ENCODE measurements around the gene COX19. TPM values are rescaled to one million over a fixed set of nuclear protein-coding genes. Genes with fewer than 3 reads are reported as not detected.

Gene COX19
- total RNA-seq, 1 experiment from 2014 or later, result 18.8 TPM

DNA sequence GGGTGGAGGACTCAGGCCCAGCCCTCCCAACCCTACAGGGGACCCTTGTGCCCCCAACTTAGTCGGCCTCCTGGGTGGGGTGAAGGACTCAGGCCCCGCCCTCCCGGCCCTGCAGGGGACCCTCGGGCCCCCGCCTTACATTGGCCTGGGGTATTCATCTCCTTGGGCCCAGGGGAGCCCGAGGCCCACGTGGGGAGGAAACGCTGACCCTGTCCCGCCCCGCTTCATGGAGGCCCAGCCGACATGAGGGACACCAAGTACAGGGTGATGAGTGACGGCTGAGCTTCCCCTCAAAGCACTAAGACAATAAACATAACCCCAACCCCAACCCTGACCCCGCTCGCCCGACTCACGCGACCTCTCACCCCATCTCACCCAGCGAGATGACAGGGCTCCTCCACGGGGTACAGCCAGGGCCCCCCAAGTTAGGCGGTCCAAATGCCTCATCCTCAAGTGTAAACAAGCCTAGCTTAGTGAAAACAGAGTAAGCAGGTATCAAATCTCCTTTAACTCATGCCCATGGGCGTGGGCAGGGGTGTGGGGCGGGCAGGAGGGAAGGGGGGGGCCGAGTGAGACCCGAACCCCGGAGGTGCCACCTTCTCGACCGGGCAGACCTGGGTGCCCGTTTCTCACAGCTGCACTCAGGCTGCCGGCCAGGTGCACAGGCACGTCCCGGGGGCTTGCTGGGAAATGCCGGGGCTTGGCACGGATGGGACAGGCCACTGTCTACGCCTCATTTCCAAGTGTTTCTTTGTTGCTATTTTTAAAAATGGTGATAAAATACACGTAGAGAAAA lies 15.8 kb upstream of the COX19 start:
- no peak for TF ChIP-seq EZH2 (IDR thresholded peaks at IDR 0.05; ENCODE audit: borderline replicate concordance, low read depth, low read length, poor library complexity, severe bottlenecking)
- TF ChIP-seq, protein P1, sequence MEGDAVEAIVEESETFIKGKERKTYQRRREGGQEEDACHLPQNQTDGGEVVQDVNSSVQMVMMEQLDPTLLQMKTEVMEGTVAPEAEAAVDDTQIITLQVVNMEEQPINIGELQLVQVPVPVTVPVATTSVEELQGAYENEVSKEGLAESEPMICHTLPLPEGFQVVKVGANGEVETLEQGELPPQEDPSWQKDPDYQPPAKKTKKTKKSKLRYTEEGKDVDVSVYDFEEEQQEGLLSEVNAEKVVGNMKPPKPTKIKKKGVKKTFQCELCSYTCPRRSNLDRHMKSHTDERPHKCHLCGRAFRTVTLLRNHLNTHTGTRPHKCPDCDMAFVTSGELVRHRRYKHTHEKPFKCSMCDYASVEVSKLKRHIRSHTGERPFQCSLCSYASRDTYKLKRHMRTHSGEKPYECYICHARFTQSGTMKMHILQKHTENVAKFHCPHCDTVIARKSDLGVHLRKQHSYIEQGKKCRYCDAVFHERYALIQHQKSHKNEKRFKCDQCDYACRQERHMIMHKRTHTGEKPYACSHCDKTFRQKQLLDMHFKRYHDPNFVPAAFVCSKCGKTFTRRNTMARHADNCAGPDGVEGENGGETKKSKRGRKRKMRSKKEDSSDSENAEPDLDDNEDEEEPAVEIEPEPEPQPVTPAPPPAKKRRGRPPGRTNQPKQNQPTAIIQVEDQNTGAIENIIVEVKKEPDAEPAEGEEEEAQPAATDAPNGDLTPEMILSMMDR (conservative IDR thresholded peaks at IDR 0.05; ENCODE audit: low read depth, low read length), result no peak
- BruUV-seq (replicated peaks), result no TSS peak
- H3K27me3 ChIP-seq (replicated peaks; ENCODE audit: insufficient read depth, low read depth, low read length, poor library complexity), result no peaks in the 10 kb centered on the region
- intact Hi-C loops (cut with micrococcal nuclease; ENCODE audit: unreplicated experiment), result loop anchor here (5.0 kb wide), 1 partner anchor 441 kb away; no protein-coding TSS in a partner anchor
- no peak for DNase-seq (ENCODE audit: low spot score)
- no peak overlapping the region for H3K27ac ChIP-seq (ENCODE audit: low read depth, low read length, poor library complexity, severe bottlenecking)
- H3K9me3 ChIP-seq (ENCODE audit: low read depth, low read length, poor library complexity, severe bottlenecking), result no peaks in the 10 kb centered on the region
- ChIA-PET CTCF (interaction anchor here (4.0 kb wide), 1 partner anchor 75 kb away, joined by 42 read pairs; no protein-coding TSS in a partner anchor), POLR2A (ENCODE audit: low non-redundant PET) (no interaction called here)
- no peak overlapping the region for H3K4me3 ChIP-seq (ENCODE audit: low read depth, low read length, poor library complexity, severe bottlenecking)
- H3K36me3 ChIP-seq (ENCODE audit: insufficient read depth, low read length, poor library complexity, severe bottlenecking), result no peaks in the 10 kb centered on the region
- H3K4me1 ChIP-seq (ENCODE audit: insufficient read depth, low read length, poor library complexity, severe bottlenecking), result no peaks in the 10 kb centered on the region

DNA sequence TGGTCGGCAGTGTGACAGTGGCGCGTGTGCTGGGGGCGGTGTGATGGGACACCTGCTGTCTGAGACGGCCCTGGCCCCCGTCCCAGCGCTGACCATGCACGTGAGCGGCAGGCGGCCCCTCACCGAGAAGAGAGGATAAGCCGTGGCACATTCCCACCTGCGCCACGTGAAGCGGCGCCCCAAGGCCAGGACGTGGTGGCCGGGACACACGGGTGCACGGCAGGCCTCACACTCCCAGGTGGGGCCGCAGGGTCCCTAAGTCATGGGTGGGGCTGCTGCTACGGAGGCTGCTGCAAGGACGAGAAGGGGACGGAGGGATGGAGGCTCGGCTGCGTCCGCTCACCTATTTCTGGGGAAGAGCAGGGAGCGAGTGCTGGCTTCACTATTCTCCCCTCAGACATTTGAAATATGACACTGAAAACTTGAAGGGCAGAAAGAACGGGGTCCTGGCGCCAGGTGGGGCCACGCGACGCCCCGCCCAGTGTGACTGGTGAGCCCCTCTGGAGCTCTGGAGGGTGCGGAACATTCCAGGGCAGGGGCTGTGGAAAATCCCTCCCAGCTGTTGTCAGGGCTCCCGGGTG lies 15.1 kb upstream of the COX19 start:
- Histone ChIP-seq H3K9me3 (ENCODE audit: low read depth, low read length, poor library complexity, severe bottlenecking) (no peaks in the 10 kb centered on the region), H3K27me3 (replicated peaks; ENCODE audit: insufficient read depth, low read depth, low read length, poor library complexity) (no peaks in the 10 kb centered on the region), H3K27ac (ENCODE audit: low read depth, low read length, poor library complexity, severe bottlenecking) (no peak overlapping the region), H3K4me1 (ENCODE audit: insufficient read depth, low read length, poor library complexity, severe bottlenecking) (no peaks in the 10 kb centered on the region), H3K4me3 (ENCODE audit: low read depth, low read length, poor library complexity, severe bottlenecking) (no peak overlapping the region), H3K36me3 (ENCODE audit: insufficient read depth, low read length, poor library complexity, severe bottlenecking) (no peaks in the 10 kb centered on the region)
- no TSS peak for BruUV-seq (replicated peaks)
- intact Hi-C loops (cut with micrococcal nuclease; ENCODE audit: unreplicated experiment), result loop anchor here (5.0 kb wide), 1 partner anchor 442 kb away; no protein-coding TSS in a partner anchor
- POLR2A ChIA-PET (ENCODE audit: low non-redundant PET), result no interaction called here
- CTCF ChIA-PET, result no interaction called here
- DNase-seq (ENCODE audit: low spot score), result no peak
- TF ChIP-seq, protein P1 (conservative IDR thresholded peaks at IDR 0.05; ENCODE audit: low read depth, low read length), result no peak
- no peak for TF ChIP-seq EZH2 (IDR thresholded peaks at IDR 0.05; ENCODE audit: borderline replicate concordance, low read depth, low read length, poor library complexity, severe bottlenecking)

DNA sequence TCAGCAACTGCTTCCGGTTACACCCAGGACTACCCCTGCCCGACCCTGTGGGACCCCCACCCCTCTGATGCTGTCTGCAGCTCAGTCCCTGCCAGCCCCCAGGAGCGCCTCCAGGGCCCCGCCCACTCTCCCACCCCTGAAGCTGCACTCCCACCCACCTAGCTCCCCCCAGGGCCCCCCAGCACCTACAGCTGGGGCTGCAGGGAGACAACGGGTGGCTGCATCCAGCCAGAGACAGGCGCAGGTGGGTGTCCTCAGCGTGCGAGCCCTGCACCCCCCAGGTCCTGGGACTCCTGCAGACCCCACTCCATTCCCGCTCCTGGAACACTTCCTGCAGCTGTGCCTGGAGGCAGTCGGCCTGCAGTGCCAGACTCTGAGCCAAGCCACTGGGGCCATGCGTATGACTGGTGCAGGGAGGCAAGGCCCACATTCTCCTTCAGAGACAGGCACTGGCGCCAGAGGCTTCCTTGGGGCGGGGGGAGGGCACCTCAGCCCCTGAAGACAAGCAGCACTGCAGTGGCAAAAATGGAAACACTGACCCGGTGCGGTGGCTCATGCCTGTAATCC lies 13.7 kb upstream of the COX19 start:
- CTCF ChIA-PET, result no interaction called here
- TF ChIP-seq EZH2 (IDR thresholded peaks at IDR 0.05; ENCODE audit: borderline replicate concordance, low read depth, low read length, poor library complexity, severe bottlenecking), result no peak
- TF ChIP-seq, protein P1 (conservative IDR thresholded peaks at IDR 0.05; ENCODE audit: low read depth, low read length), result no peak

More for the DNA sequence above, 13.7 kb upstream of the COX19 start:
- no peaks in the 10 kb centered on the region for H3K4me1 ChIP-seq (ENCODE audit: insufficient read depth, low read length, poor library complexity, severe bottlenecking)
- no peak overlapping the region for H3K27ac ChIP-seq (ENCODE audit: low read depth, low read length, poor library complexity, severe bottlenecking)
- no peaks in the 10 kb centered on the region for H3K36me3 ChIP-seq (ENCODE audit: insufficient read depth, low read length, poor library complexity, severe bottlenecking)
- intact Hi-C loops (cut with micrococcal nuclease; ENCODE audit: unreplicated experiment), result no loop called here
- no peak for DNase-seq (ENCODE audit: low spot score)
- H3K9me3 ChIP-seq (ENCODE audit: low read depth, low read length, poor library complexity, severe bottlenecking), result no peaks in the 10 kb centered on the region
- POLR2A ChIA-PET (ENCODE audit: low non-redundant PET), result no interaction called here
- no TSS peak for BruUV-seq (replicated peaks)
- no peak overlapping the region for H3K4me3 ChIP-seq (ENCODE audit: low read depth, low read length, poor library complexity, severe bottlenecking)
- H3K27me3 ChIP-seq (replicated peaks; ENCODE audit: insufficient read depth, low read depth, low read length, poor library complexity), result no peaks in the 10 kb centered on the region

Data from A673 (cell line).